WI38 (cell line): ENCODE measurements around the gene ALDH4A1.

Source experiments
- H3K4me3 ChIP-seq: 2 replicates; pipeline ENCODE4 v1.5.1; 2011; ENCODE audit warnings: low read depth, mild to moderate bottlenecking, control low read depth, low read length
- TF ChIP-seq, protein P1 (sequence below): IDR thresholded peaks from 2 replicates; pipeline ENCODE4 v1.5.1; 2012; ENCODE audit warnings: low read depth, mild to moderate bottlenecking, control low read depth, low read length

The ALDH4A1 gene

DNA sequence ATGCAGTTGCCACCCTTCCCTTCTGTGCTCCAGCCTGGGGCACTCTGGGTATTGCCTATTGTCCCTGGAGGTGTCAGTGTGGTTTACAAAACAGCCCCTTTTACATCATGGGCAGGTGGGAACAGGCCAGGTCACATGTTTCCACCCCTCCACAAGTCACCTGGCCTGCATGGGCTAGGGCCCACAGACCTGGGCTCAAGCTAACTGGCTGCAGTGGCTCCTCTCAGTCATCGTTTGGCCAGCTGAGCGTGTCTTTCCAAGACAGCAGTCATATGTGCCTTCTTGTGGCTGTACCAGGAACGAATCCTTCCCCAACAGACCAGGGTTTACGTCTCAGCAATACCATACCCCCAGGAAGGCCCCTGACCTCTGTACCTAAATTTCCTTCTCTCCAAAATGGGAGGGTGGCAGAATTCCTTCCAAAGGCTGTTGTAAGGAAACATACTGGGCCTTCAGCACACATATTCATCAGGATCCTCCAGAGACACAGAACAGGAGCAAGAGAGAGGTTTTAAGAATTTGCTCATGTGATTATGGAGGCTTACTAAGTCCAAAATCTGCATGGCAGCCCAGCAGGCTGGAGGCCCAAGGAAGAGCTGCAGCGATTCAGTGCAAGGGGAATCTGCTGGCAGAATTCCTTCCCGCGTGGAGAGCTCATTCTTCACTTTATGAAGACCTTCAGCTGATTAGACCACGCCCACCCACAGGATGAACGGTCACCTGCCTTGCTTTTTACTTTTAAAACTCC lies 32.3 kb downstream of the ALDH4A1 start:
- TF ChIP-seq, protein P1, sequence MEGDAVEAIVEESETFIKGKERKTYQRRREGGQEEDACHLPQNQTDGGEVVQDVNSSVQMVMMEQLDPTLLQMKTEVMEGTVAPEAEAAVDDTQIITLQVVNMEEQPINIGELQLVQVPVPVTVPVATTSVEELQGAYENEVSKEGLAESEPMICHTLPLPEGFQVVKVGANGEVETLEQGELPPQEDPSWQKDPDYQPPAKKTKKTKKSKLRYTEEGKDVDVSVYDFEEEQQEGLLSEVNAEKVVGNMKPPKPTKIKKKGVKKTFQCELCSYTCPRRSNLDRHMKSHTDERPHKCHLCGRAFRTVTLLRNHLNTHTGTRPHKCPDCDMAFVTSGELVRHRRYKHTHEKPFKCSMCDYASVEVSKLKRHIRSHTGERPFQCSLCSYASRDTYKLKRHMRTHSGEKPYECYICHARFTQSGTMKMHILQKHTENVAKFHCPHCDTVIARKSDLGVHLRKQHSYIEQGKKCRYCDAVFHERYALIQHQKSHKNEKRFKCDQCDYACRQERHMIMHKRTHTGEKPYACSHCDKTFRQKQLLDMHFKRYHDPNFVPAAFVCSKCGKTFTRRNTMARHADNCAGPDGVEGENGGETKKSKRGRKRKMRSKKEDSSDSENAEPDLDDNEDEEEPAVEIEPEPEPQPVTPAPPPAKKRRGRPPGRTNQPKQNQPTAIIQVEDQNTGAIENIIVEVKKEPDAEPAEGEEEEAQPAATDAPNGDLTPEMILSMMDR, result no peak
- no peak overlapping the region for H3K4me3 ChIP-seq

GRCh38 chr1:18868801-18869424 lies 33.4 kb downstream of the ALDH4A1 start:
- TF ChIP-seq, protein P1, result no peak

GRCh38 chr1:18868354-18868753 lies 34.0 kb downstream of the ALDH4A1 start:
- TF ChIP-seq, protein P1, result no peak

More at GRCh38 chr1:18868801-18869424, 33.4 kb downstream of the ALDH4A1 start:
- H3K4me3 ChIP-seq, result no peak overlapping the region

GRCh38 chr1:18866846-18867245 lies 35.5 kb downstream of the ALDH4A1 start:
- no peak overlapping the region for H3K4me3 ChIP-seq
- TF ChIP-seq, protein P1, result no peak

More at GRCh38 chr1:18868354-18868753, 34.0 kb downstream of the ALDH4A1 start:
- no peak overlapping the region for H3K4me3 ChIP-seq

DNA sequence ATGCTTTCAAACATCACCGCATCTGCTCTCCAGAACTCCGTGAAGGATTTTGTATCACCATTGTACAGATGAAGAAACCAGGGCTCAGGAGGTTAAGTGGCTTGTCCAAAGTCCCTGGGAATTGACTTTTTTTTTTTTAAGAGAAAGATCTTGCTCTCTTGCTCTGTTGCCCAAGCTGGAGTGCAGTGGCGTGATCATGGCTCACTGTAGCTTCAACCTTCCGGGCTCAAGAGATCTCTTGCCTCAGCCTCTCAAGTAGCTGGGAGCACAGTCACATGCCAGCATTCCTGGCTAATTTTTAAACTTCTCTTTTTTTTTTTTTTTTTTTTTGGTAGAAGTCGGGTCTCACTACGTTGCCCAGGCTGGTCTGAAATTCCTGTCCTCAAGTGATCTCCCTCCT lies 36.0 kb downstream of the ALDH4A1 start:
- H3K4me3 ChIP-seq, result no peak overlapping the region
- TF ChIP-seq, protein P1, result no peak

DNA sequence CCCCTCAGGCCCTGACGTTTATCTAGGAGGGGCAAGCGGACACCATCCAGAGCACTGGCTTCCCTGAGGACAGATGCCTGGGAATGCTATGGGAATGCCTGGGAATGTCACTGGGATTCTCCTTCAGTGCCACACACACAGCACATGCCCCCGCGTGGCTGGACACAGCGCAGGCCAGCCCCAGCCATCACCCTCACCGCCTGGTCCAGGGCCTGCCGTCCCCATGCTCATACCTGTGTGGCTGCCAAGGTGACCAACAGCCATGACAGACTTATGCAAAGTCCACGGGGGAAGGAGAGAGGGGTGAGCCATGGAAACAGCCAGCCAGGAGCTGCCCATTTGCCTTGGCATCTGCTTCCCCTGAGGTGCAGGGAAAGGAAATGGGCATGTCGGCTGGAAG lies 37.2 kb downstream of the ALDH4A1 start:
- TF ChIP-seq, protein P1, result no peak
- no peak overlapping the region for H3K4me3 ChIP-seq

DNA sequence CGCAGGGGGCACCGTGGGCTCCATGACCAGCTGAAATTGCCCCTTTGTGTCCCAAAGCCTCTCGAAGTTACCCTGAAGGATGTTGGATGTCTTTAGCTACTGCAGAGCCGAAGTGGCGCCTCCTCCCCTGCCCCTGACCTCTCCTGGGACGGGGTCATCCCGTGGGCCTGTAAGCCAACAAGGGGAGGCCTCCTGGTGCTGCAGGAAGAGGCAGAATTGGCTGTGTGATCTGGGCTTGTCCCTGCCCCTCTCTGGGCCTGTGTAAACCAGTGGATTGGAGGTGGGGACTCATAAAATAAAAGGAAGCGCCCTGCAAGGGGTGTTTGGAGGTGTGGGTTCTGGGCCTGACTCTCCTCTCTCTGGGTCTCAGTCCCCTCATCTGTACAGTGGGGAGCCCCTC lies 40.8 kb downstream of the ALDH4A1 start:
- no peak overlapping the region for H3K4me3 ChIP-seq
- TF ChIP-seq, protein P1, result no peak
